ENCODE results near the gene MED19. TPM values are rescaled to one million over a fixed set of nuclear protein-coding genes. Genes with fewer than 3 reads are reported as not detected.

Gene MED19
- total RNA-seq, 4 donors from 2014 or later: 5.8 to 26.1 (median 11.8) TPM

GRCh38 chr11:57657194-57658022 lies 54.6 kb downstream of the MED19 start, which contains the start of gene CLP1:
CLP1 (plus strand) TSS chr11:57657762; CDS start chr11:57659477, 1,715 bp downstream.
- peak within 1 kb of the TSS; percentile 54 to 68 (median 64) for H3K4me3 ChIP-seq
- peak within 1 kb of the TSS; percentile 86 to 91 (median 88) for H3K27ac ChIP-seq (replicated peaks in 1 of 4)
- intact Hi-C loops (cut with DNase I): no loop called here
- TF ChIP-seq, protein P1, sequence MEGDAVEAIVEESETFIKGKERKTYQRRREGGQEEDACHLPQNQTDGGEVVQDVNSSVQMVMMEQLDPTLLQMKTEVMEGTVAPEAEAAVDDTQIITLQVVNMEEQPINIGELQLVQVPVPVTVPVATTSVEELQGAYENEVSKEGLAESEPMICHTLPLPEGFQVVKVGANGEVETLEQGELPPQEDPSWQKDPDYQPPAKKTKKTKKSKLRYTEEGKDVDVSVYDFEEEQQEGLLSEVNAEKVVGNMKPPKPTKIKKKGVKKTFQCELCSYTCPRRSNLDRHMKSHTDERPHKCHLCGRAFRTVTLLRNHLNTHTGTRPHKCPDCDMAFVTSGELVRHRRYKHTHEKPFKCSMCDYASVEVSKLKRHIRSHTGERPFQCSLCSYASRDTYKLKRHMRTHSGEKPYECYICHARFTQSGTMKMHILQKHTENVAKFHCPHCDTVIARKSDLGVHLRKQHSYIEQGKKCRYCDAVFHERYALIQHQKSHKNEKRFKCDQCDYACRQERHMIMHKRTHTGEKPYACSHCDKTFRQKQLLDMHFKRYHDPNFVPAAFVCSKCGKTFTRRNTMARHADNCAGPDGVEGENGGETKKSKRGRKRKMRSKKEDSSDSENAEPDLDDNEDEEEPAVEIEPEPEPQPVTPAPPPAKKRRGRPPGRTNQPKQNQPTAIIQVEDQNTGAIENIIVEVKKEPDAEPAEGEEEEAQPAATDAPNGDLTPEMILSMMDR (IDR thresholded peaks at IDR 0.05): peak in 1 of 3 experiments; percentile 20
- no peak for TF ChIP-seq EP300 (IDR thresholded peaks at IDR 0.05)
- peak; percentile 19 for TF ChIP-seq POLR2A (IDR thresholded peaks at IDR 0.05; ENCODE audit: low read depth)
- peak; percentile 90 to 99 for TF ChIP-seq POLR2AphosphoS5 (IDR thresholded peaks at IDR 0.05)
- under 1% methylated on average over 32 of the region's 45 CpGs for WGBS
- no peaks in the 10 kb centered on the region for H3K9me3 ChIP-seq
- peaks cover 15 to 28% (median 19%) of the 10 kb centered on the region in 4 donors for H3K4me1 ChIP-seq
- H3K27me3 ChIP-seq: peaks cover 0 to 9% (median 0%) of the 10 kb centered on the region in 4 donors
- H3K36me3 ChIP-seq: peaks cover 25 to 37% (median 30%) of the 10 kb centered on the region in 4 donors
- peak; percentile 100 for DNase-seq (ENCODE audit: extremely low spot score)

- Histone ChIP-seq H3K27me3 (peaks cover 0 to 15% (median 0%) of the 10 kb centered on the region in 4 donors), H3K4me3 (peak overlapping the region; percentile 54 to 68 (median 64)), H3K36me3 (peaks cover 24 to 31% (median 25%) of the 10 kb centered on the region in 4 donors), H3K4me1 (peaks cover 15 to 28% (median 19%) of the 10 kb centered on the region in 4 donors), H3K9me3 (no peaks in the 10 kb centered on the region), H3K27ac (replicated peaks in 1 of 4) (peak overlapping the region; percentile 86 to 91 (median 88))
- TF ChIP-seq POLR2A (IDR thresholded peaks at IDR 0.05; ENCODE audit: low read depth) (no peak), POLR2AphosphoS5 (IDR thresholded peaks at IDR 0.05) (no peak), EP300 (IDR thresholded peaks at IDR 0.05) (no peak)
- TF ChIP-seq, protein P1 (IDR thresholded peaks at IDR 0.05): no peak
- intact Hi-C loops (cut with DNase I): no loop called here
- WGBS: 23% methylated on average over 5 of the region's 5 CpGs
- no peak for DNase-seq (ENCODE audit: extremely low spot score)
Measured at GRCh38 chr11:57656885-57657193, 55.2 kb downstream of the MED19 start.

Small RNAs within 50 kb of the gene (small RNA-seq; reads per million reads assigned to genes)
- 0 reads per million in 3 donors for gene TMX2-CTNND1

Other genes starting within 250 kb of the MED19 start
- gene SLC43A1, start 196.5 kb downstream of the MED19 start, total RNA-seq: 10 to 100 TPM; 17.7 to 33.2 (median 23.5) TPM
- gene TIMM10, start 181.5 kb downstream of the MED19 start, total RNA-seq: 10 to 100 TPM; 41.9 to 49.1 (median 43.1) TPM
- not detected for gene SMTNL1, start 174.6 kb downstream of the MED19 start, total RNA-seq
- 10 to 100 TPM; 15.8 to 40.3 (median 32.8) TPM for gene UBE2L6, start 144.5 kb downstream of the MED19 start, total RNA-seq
- gene SERPING1, start 114.5 kb downstream of the MED19 start, total RNA-seq: 100 to 1,000 TPM; 290 to 585 (median 569) TPM
- gene YPEL4, start 62.3 kb downstream of the MED19 start, total RNA-seq: 1 to 10 TPM in 2 of 4 donors, under 1 TPM in 2; 0.50 to 2.5 (median 1.0) TPM
- gene CLP1, start 54.5 kb downstream of the MED19 start, total RNA-seq: 10 to 100 TPM in 3 of 4 donors, 1 to 10 TPM in 1; 8.3 to 18.1 (median 14.7) TPM
- gene ZDHHC5, start 44.1 kb downstream of the MED19 start, total RNA-seq: 10 to 100 TPM; 36.5 to 57.7 (median 47.8) TPM
- 10 to 100 TPM; 31.1 to 52.8 (median 46.1) TPM for gene TMX2, start 378 bp upstream of the MED19 start, total RNA-seq
- 100 to 1,000 TPM in 1 of 4 donors, 10 to 100 TPM in 3; 71.4 to 109 (median 82.6) TPM for gene SELENOH, start 29.3 kb upstream of the MED19 start, total RNA-seq
- gene BTBD18, start 39.6 kb upstream of the MED19 start, total RNA-seq: not detected
- gene CTNND1, start 49.6 kb upstream of the MED19 start, total RNA-seq: 100 to 1,000 TPM in 1 of 4 donors, 10 to 100 TPM in 3; 78.1 to 101 (median 89.5) TPM

All from esophagus muscularis mucosa (tissue), 4 donors.